Right atrium auricular region (tissue), 2 donors: ENCODE measurements around the gene GPATCH4. TPM values are rescaled to one million over a fixed set of nuclear protein-coding genes. Genes with fewer than 3 reads are reported as not detected.
"Not testable (repeated sequence)": the region's sequence is repeated elsewhere in the genome, so short reads cannot be mapped to it uniquely, and the experiment has no call there.

Experiments
- DNase-seq: peaks from one replicate; pipeline ENCODE4 v3.0.0-alpha.2; 2019; ENCODE audit warnings: low spot score
- H3K27ac ChIP-seq, 2 donors: fragments of 200-600 bp; sonication (generic); 1 replicate in 1 of 2; 2 replicates in 1 of 2; pipeline ENCODE4 v1.5.1; 2016 to 2019
- H3K27me3 ChIP-seq, 2 donors: fragments of 200-600 bp; sonication (generic); one replicate each; pipeline versions ENCODE4 v1.5.1 to v1.6.0; 2017 to 2019
- H3K36me3 ChIP-seq: fragments of 200-600 bp; sonication (generic); one replicate; pipeline ENCODE4 v1.5.1; 2016
- H3K4me1 ChIP-seq, 2 donors: fragments of 200-600 bp; sonication (generic); one replicate each; pipeline versions ENCODE4 v1.5.1 to v1.6.0; 2017 to 2019
- H3K4me3 ChIP-seq, 2 donors: fragments of 200-600 bp; sonication (generic); 1 replicate in 1 of 2; 2 replicates in 1 of 2; pipeline ENCODE4 v1.5.1; 2017 to 2019; ENCODE audit warnings: mild to moderate bottlenecking in 1 of 2, moderate library complexity in 1 of 2
- H3K9me3 ChIP-seq, 2 donors: fragments of 200-600 bp; sonication (generic); one replicate each; pipeline ENCODE4 v1.5.1; 2019
- CTCF ChIP-seq, 2 donors: fragments of 200-600 bp; sonication (generic); IDR thresholded peaks; one replicate each; pipeline ENCODE4 v1.5.1; 2019; ENCODE audit warnings: antibody characterized with exemption in 2 of 2
- total RNA-seq, 2 donors: library from RNA; depleted of rRNA; stranded (reverse); fragments of >200 nt; gene quantifications; one replicate each; pipeline ENCODE4 v1.1.0, GENCODE V29; 2016

GPATCH4 gene
- total RNA-seq, 2 donors from 2014 or later: 12.7 to 14.3 TPM

GRCh38 chr1:156554971-156555370 lies 46.3 kb downstream of the GPATCH4 start:
- no peak overlapping the region for H3K27ac ChIP-seq
- TF ChIP-seq CTCF (IDR thresholded peaks at IDR 0.05): no peak
- no peak for DNase-seq
- H3K36me3 ChIP-seq: no peaks in the 10 kb centered on the region
- no peaks in the 10 kb centered on the region for H3K4me1 ChIP-seq
- H3K4me3 ChIP-seq: no peak overlapping the region
- no peaks in the 10 kb centered on the region for H3K27me3 ChIP-seq
- H3K9me3 ChIP-seq: no peaks in the 10 kb centered on the region

- no peak for DNase-seq
- Histone ChIP-seq H3K27ac (no peak overlapping the region), H3K27me3 (no peaks in the 10 kb centered on the region), H3K9me3 (no peaks in the 10 kb centered on the region), H3K36me3 (no peaks in the 10 kb centered on the region), H3K4me3 (no peak overlapping the region), H3K4me1 (no peaks in the 10 kb centered on the region)
- TF ChIP-seq CTCF (IDR thresholded peaks at IDR 0.05): no peak
Measured at GRCh38 chr1:156553860-156554485, 47.3 kb downstream of the GPATCH4 start.

- not testable (repeated sequence) for H3K4me1 ChIP-seq, H3K9me3 ChIP-seq, H3K27ac ChIP-seq, H3K36me3 ChIP-seq, H3K4me3 ChIP-seq, H3K27me3 ChIP-seq
- peak; percentile 61 for DNase-seq
Measured at GRCh38 chr1:156552937-156553336, 48.3 kb downstream of the GPATCH4 start.

- H3K4me3 ChIP-seq: no peak overlapping the region
- H3K9me3 ChIP-seq: no peaks in the 10 kb centered on the region
- no peaks in the 10 kb centered on the region for H3K36me3 ChIP-seq
- no peak for TF ChIP-seq CTCF (IDR thresholded peaks at IDR 0.05)
- no peaks in the 10 kb centered on the region for H3K27me3 ChIP-seq
- no peak overlapping the region for H3K27ac ChIP-seq
- DNase-seq: no peak
- H3K4me1 ChIP-seq: no peaks in the 10 kb centered on the region
Measured at GRCh38 chr1:156552518-156552917, 48.8 kb downstream of the GPATCH4 start.

GRCh38 chr1:156551869-156552268 lies 49.4 kb downstream of the GPATCH4 start:
- no peaks in the 10 kb centered on the region for H3K27me3 ChIP-seq
- H3K9me3 ChIP-seq: no peaks in the 10 kb centered on the region
- no peak overlapping the region for H3K4me3 ChIP-seq
- DNase-seq: no peak
- H3K36me3 ChIP-seq: no peaks in the 10 kb centered on the region
- no peak for TF ChIP-seq CTCF (IDR thresholded peaks at IDR 0.05)
- no peaks in the 10 kb centered on the region for H3K4me1 ChIP-seq
- no peak overlapping the region for H3K27ac ChIP-seq

GRCh38 chr1:156551066-156551643 lies 50.1 kb downstream of the GPATCH4 start:
- Histone ChIP-seq H3K27ac (no peak overlapping the region), H3K4me1 (no peaks in the 10 kb centered on the region), H3K9me3 (no peaks in the 10 kb centered on the region), H3K4me3 (no peak overlapping the region), H3K27me3 (no peaks in the 10 kb centered on the region), H3K36me3 (no peaks in the 10 kb centered on the region)
- DNase-seq: no peak
- no peak for TF ChIP-seq CTCF (IDR thresholded peaks at IDR 0.05)
